ENCODE measurements around the gene TRIM14. TPM values are rescaled to one million over a fixed set of nuclear protein-coding genes. Genes with fewer than 3 reads are reported as not detected.

TRIM14 gene
- total RNA-seq, 1 donor from 2014 or later, result 9.9 TPM

DNA sequence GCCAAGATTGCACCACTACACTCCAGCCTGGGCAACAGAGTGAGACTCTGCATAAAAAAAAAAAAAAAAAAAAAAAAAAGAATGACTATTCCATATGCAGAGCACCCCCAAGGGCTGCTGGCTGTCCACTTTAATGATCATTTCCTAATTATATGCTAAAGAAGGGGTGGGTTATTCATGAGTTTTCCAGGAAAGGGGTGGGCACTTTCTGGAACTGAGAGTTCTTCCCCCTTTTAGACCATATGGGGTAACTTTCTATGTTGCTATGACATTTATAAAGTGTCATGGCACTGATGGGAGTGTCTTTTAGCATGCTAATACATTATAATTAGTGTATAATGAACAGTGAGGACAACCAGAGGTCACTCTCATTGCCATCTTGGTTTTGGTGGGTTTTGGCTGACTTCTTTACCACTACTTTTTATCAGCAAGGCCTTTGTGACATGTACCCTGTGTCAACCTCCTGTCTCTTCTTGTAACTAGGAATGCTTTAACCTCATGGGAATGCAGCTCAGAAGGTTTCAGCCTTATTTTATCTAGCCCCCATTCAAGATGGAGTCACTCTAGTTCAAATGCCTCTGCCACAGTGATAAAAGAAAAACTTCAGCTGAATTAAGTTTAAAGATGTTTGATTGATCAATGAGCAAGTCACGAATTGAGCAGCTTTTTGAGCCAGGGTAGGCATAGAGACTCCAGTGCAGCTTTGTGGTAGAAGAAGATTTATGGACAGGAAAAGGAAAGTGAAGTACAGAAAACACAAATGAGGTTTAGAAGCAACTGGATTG is 69.5 kb downstream of the TRIM14 start:
- Mint-ChIP-seq H3K27me3 (peaks cover 3% of the 10 kb centered on the region), H3K27ac (no peak overlapping the region), H3K4me1 (ENCODE audit: unreplicated experiment) (no peaks in the 10 kb centered on the region), H3K9me3 (no peaks in the 10 kb centered on the region), H3K36me3 (no peaks in the 10 kb centered on the region), H3K4me3 (no peak overlapping the region)
- TF ChIP-seq, protein P1, sequence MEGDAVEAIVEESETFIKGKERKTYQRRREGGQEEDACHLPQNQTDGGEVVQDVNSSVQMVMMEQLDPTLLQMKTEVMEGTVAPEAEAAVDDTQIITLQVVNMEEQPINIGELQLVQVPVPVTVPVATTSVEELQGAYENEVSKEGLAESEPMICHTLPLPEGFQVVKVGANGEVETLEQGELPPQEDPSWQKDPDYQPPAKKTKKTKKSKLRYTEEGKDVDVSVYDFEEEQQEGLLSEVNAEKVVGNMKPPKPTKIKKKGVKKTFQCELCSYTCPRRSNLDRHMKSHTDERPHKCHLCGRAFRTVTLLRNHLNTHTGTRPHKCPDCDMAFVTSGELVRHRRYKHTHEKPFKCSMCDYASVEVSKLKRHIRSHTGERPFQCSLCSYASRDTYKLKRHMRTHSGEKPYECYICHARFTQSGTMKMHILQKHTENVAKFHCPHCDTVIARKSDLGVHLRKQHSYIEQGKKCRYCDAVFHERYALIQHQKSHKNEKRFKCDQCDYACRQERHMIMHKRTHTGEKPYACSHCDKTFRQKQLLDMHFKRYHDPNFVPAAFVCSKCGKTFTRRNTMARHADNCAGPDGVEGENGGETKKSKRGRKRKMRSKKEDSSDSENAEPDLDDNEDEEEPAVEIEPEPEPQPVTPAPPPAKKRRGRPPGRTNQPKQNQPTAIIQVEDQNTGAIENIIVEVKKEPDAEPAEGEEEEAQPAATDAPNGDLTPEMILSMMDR (conservative IDR thresholded peaks at IDR 0.05), result no peak
- DNase-seq (ENCODE audit: extremely low spot score, unreplicated experiment), result no peak

GRCh38 chr9:98047002-98047401 is 72.0 kb downstream of the TRIM14 start:
- Mint-ChIP-seq H3K4me3 (no peak overlapping the region), H3K36me3 (no peaks in the 10 kb centered on the region), H3K9me3 (no peaks in the 10 kb centered on the region), H3K27me3 (peaks cover 2% of the 10 kb centered on the region), H3K27ac (no peak overlapping the region), H3K4me1 (ENCODE audit: unreplicated experiment) (no peaks in the 10 kb centered on the region)
- TF ChIP-seq, protein P1 (conservative IDR thresholded peaks at IDR 0.05), result no peak
- no peak for DNase-seq (ENCODE audit: extremely low spot score, unreplicated experiment)

DNA sequence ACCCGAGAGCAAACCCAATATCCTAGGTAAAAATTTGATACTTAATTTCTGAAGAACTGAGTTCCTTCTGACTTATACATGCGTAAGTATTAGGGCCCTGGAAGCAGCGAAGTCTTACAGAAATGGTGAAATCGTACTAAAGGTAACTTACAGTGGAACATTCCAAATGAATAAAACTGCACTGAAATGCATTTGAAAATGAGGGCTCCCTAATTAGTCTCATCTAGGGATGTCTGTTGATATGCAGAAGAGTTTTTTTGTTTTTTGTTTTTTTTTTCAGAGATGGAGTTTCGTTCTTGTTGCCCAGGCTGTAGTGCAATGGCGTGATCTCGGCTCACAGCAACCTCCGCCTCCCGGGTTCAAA is 72.9 kb downstream of the TRIM14 start:
- Mint-ChIP-seq H3K9me3 (no peaks in the 10 kb centered on the region), H3K4me1 (ENCODE audit: unreplicated experiment) (no peaks in the 10 kb centered on the region), H3K27me3 (no peaks in the 10 kb centered on the region), H3K27ac (no peak overlapping the region), H3K36me3 (no peaks in the 10 kb centered on the region), H3K4me3 (no peak overlapping the region)
- TF ChIP-seq, protein P1 (conservative IDR thresholded peaks at IDR 0.05), result no peak
- no peak for DNase-seq (ENCODE audit: extremely low spot score, unreplicated experiment)

DNA sequence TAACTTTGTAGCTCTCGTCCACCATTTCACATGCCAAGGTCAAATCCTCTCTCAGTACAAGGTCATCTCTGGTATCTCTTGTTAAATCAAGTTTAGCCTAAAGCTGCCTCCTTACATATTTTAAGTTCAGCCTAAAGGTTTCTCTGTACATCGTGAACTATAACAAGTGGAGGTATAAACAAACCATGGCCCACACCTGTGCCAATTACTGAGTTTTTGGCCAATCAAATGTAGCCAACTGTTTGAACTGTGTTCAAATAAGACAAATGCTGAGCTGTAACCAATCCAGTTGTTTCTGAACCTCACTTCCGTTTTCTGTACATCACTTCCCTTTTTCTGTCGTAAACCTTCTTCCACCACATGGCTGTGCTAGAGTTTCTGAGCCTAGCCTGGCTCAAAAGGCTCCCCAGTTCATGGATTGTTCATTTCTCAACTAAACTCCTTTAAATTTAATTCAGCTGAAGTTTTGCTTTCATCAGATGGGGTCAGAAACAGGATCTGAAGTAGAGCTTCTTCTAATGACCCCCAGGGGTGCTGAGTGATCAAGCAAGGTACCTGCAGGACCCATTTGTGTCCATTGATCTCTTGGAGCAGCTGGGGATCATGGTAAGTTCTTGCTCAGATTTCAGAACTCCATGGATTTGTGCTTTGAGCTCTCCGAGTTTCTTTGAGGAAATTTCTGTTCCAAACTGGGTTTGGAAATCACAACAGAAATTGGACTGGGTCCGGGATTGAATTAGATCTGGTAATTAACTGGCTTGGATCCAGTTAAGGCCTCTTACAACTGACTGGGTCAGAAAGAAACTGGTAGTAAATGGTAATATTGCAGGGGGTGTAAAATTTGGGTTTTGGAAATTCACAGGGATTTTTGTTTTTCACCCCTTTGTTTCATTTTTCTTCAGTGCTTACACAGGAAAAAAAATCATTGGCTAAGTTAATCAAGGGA is 73.5 kb downstream of the TRIM14 start:
- DNase-seq (ENCODE audit: extremely low spot score, unreplicated experiment), result no peak
- H3K36me3 Mint-ChIP-seq, result no peaks in the 10 kb centered on the region
- H3K4me1 Mint-ChIP-seq (ENCODE audit: unreplicated experiment), result no peaks in the 10 kb centered on the region
- H3K9me3 Mint-ChIP-seq, result no peaks in the 10 kb centered on the region
- no peak overlapping the region for H3K4me3 Mint-ChIP-seq
- TF ChIP-seq, protein P1 (conservative IDR thresholded peaks at IDR 0.05), result no peak
- H3K27me3 Mint-ChIP-seq, result no peaks in the 10 kb centered on the region
- no peak overlapping the region for H3K27ac Mint-ChIP-seq

GRCh38 chr9:98043915-98044314 is 75.1 kb downstream of the TRIM14 start:
- Mint-ChIP-seq H3K4me3 (no peak overlapping the region), H3K9me3 (no peaks in the 10 kb centered on the region), H3K27ac (no peak overlapping the region), H3K27me3 (peaks cover 5% of the 10 kb centered on the region), H3K36me3 (no peaks in the 10 kb centered on the region), H3K4me1 (ENCODE audit: unreplicated experiment) (no peaks in the 10 kb centered on the region)
- no peak for DNase-seq (ENCODE audit: extremely low spot score, unreplicated experiment)
- TF ChIP-seq, protein P1 (conservative IDR thresholded peaks at IDR 0.05), result no peak

All from type B pancreatic cell (in vitro differentiated cells).